Parathyroid adenoma (tissue), 2 donors: ENCODE data around the gene BORCS6.
A peak's percentile ranks its signal among the peaks of the same experiment; 100 is the strongest.

Experiments
- H2AFZ ChIP-seq: fragments of 300-600 bp; sonication (generic); one replicate; pipeline ENCODE4 v1.7.0; 2017; ENCODE audit warnings: antibody characterized with exemption, mild to moderate bottlenecking
- H3K27ac ChIP-seq: fragments of 300-600 bp; sonication (generic); one replicate; pipeline ENCODE4 v1.7.0; 2017
- H3K27me3 ChIP-seq: fragments of 300-600 bp; sonication (generic); one replicate; pipeline ENCODE4 v1.7.0; 2017; ENCODE audit warnings: low read length; ENCODE audit not compliant: control insufficient read depth, insufficient read depth
- H3K36me3 ChIP-seq: fragments of 300-600 bp; sonication (generic); one replicate; pipeline ENCODE4 v1.7.0; 2017; ENCODE audit warnings: low read length; ENCODE audit not compliant: control insufficient read depth, insufficient read depth
- H3K4me1 ChIP-seq: fragments of 300-600 bp; sonication (generic); one replicate; pipeline ENCODE4 v1.7.0; 2017; ENCODE audit warnings: control low read depth
- H3K4me2 ChIP-seq: fragments of 300-600 bp; sonication (generic); one replicate; pipeline ENCODE4 v1.7.0; 2017; ENCODE audit warnings: low read length
- H3K4me3 ChIP-seq: fragments of 300-600 bp; sonication (generic); one replicate; pipeline ENCODE4 v1.7.0; 2017; ENCODE audit warnings: low read depth, low read length
- H3K79me2 ChIP-seq: fragments of 300-600 bp; sonication (generic); one replicate; pipeline ENCODE4 v1.7.0; 2017; ENCODE audit warnings: control low read depth
- H3K9ac ChIP-seq: fragments of 300-600 bp; sonication (generic); one replicate; pipeline ENCODE4 v1.7.0; 2017; ENCODE audit warnings: mild to moderate bottlenecking
- H3K9me3 ChIP-seq: fragments of 300-600 bp; sonication (generic); one replicate; pipeline ENCODE4 v1.7.0; 2017; ENCODE audit warnings: low read length; ENCODE audit not compliant: control insufficient read depth
- CTCF ChIP-seq: fragments of 300-600 bp; sonication (generic); IDR thresholded peaks from one replicate; pipeline ENCODE4 v1.7.0; 2017; ENCODE audit warnings: antibody characterized with exemption, mild to moderate bottlenecking
- donor health status: primary hyperparathyroidism.

The BORCS6 gene

DNA sequence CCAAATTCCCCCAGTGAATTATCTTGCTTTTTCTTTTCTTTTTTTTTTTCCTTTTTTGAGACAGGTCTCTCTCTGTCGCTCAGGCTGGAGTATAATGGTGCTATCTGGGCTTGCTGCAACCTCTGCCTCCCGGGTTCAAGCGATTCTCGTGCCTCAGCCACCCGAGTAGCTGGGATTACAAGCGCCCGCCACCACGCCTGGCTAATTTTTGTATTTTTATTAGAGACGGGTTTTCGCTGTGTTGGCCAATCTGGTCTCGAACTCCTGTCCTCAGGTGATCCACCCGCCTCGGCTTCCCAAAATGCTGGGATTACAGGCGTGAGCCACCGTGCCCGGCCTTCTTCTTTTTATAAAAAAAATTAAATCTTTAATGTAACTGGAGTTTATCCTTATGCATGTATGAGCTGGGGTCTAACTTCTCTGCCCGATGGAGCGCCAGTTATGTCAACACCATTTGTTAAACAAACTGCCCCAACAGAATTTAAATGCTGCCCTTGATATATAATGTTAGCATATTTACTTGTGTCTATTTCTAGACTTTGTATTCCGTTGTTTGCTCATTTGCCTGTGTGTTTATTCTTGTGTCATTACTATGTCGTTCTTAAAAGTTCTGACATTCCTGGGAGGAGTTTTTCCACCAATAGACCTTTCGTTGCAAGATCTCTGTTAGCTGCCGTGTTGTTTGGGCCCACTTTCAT lies 20.9 kb upstream of the BORCS6 start:
- Histone ChIP-seq H2AFZ (peak overlapping the region; percentile 68), H3K27ac (peak overlapping the region; percentile 22), H3K36me3 (no peaks in the 10 kb centered on the region), H3K4me2 (peak overlapping the region; percentile 99), H3K27me3 (no peaks in the 10 kb centered on the region), H3K9ac (no peak overlapping the region), H3K4me3 (peak overlapping the region; percentile 77), H3K4me1 (peaks cover 6% of the 10 kb centered on the region), H3K79me2 (no peaks in the 10 kb centered on the region), H3K9me3 (no peaks in the 10 kb centered on the region)
- TF ChIP-seq CTCF, result no peak

GRCh38 chr17:8209907-8210760 lies 20.2 kb upstream of the BORCS6 start, which contains the start of gene AURKB:
AURKB (minus strand) TSS chr17:8210575; CDS start chr17:8210224, 351 bp downstream.
- H3K9me3 ChIP-seq, result no peaks in the 10 kb centered on the region
- H3K4me3 ChIP-seq, result peak within 1 kb of the TSS; percentile 77
- no peak for TF ChIP-seq CTCF
- H3K4me2 ChIP-seq, result peak within 1 kb of the TSS; percentile 99
- no peaks in the 10 kb centered on the region for H3K36me3 ChIP-seq
- H3K79me2 ChIP-seq, result no peaks in the 10 kb centered on the region
- H3K27me3 ChIP-seq, result no peaks in the 10 kb centered on the region
- H3K4me1 ChIP-seq, result peaks cover 6% of the 10 kb centered on the region
- no peak within 1 kb of the TSS for H3K9ac ChIP-seq
- peak within 1 kb of the TSS; percentile 22 for H3K27ac ChIP-seq
- peak within 1 kb of the TSS; percentile 68 for H2AFZ ChIP-seq

DNA sequence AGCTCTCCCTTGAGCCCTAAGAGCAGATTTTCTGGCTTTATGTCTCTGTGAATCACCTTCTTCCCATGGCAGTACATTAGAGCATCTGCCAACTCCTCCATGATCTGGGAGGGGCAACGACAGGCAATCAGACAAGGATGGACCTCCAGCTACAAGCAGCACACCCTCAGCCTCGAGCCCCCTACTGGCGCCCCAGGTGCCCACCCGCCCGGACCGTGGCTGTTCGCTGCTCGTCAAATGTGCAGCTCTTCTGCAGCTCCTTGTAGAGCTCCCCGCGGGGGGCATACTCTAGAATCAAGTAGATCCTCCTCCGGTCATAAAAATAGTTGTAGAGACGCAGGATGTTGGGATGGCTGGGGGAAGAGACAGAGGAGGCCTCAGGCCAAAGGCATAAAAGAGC lies 16.6 kb upstream of the BORCS6 start:
- Histone ChIP-seq H3K27ac (no peak overlapping the region), H3K36me3 (no peaks in the 10 kb centered on the region), H2AFZ (no peak overlapping the region), H3K9ac (no peak overlapping the region), H3K79me2 (no peaks in the 10 kb centered on the region), H3K4me3 (no peak overlapping the region), H3K4me2 (no peak overlapping the region), H3K4me1 (peaks cover 6% of the 10 kb centered on the region), H3K27me3 (no peaks in the 10 kb centered on the region), H3K9me3 (no peaks in the 10 kb centered on the region)
- no peak for TF ChIP-seq CTCF

DNA sequence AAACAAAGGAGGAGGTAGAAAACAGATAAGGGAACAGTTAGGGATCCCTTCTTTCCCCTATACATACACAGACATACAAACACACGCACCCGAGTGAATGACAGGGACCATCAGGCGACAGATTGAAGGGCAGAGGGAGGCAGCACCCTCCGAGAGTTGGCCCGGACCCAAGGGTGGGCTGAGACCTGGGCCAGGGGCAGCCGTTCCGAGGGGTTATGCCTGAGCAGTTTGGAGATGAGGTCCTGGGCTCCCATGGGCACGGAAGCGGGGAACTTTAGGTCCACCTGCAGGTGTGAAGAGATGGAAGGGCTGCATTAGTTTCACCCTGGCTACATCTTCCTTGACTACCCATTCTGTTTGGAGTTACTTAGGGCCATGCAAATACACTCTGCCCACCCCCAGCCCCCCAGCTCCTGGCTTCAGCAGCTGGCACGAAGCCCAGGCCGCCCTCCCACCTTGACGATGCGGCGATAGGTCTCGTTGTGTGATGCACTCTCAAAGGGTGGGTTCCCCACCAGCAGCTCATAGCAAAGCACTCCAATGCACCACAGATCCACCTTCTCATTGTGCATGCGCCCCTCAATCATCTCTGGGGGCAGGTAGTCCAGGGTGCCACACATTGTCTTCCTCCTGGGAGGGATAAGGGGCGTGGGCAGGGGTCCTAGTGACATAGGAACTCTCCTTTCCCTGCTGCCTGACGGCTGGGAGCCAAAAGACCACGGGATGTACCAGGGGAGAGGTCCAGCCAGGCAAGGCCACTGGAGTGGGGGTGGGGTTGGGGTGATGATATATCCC lies 15.0 kb upstream of the BORCS6 start:
- Histone ChIP-seq H3K27me3 (no peaks in the 10 kb centered on the region), H3K9me3 (no peaks in the 10 kb centered on the region), H3K79me2 (no peaks in the 10 kb centered on the region), H3K4me3 (no peak overlapping the region), H3K4me2 (no peak overlapping the region), H3K9ac (no peak overlapping the region), H2AFZ (no peak overlapping the region), H3K27ac (no peak overlapping the region), H3K4me1 (peaks cover 3% of the 10 kb centered on the region), H3K36me3 (no peaks in the 10 kb centered on the region)
- no peak for TF ChIP-seq CTCF
